IMR-90 (cell line): ENCODE results near the gene MSLN. TPM values are rescaled to one million over a fixed set of nuclear protein-coding genes. Genes with fewer than 3 reads are reported as not detected.

ENCODE experiments used
- ATAC-seq: fragments of 200-7000 bp; cut with Tn5 transposase; 2 replicates; pipeline ENCODE4 v1.9.1; 2020; ENCODE audit warnings: low read depth, mild to moderate bottlenecking, moderate library complexity
- BruUV-seq: library from RNA; stranded (reverse); fragments of 400-500 nt; replicated peaks from 2 replicates; lab custom pipeline; 2021; lab: Mats Ljungman, UMichigan
- CTCF ChIA-PET: fragments of 300-600 bp; formaldehyde crosslinking; extraction: SDS; loops from one replicate; lab custom pipeline; 2021; ENCODE audit warnings: antibody characterized with exemption; lab: Yijun Ruan, JAX
- POLR2A ChIA-PET: fragments of 300-600 bp; sonication (Branson Sonifier 250); formaldehyde crosslinking; loops from one replicate; lab custom pipeline; 2022; ENCODE audit warnings: antibody characterized with exemption; ENCODE audit not compliant: unreplicated experiment; lab: Charles Lee
- DNase-seq: peaks from one replicate; pipeline ENCODE4 v3.0.0; 2013
- H2AFZ ChIP-seq: replicated peaks from 2 replicates; pipeline ENCODE3; 2013; ENCODE audit warnings: low read length, mild to moderate bottlenecking; ENCODE audit not compliant: poor library complexity
- H2AK5ac ChIP-seq: 2 replicates; pipeline ENCODE4 v1.6.1; 2013; ENCODE audit warnings: low read depth, low read length, inconsistent platforms
- H2AK9ac ChIP-seq: replicated peaks from 2 replicates; pipeline ENCODE3; 2013; ENCODE audit warnings: mild to moderate bottlenecking, low read depth, low read length, moderate library complexity; ENCODE audit not compliant: poor library complexity
- H2BK120ac ChIP-seq: 2 replicates; pipeline ENCODE4 v1.6.1; 2013; ENCODE audit warnings: low read depth, low read length, inconsistent platforms
- H2BK15ac ChIP-seq: 3 replicates; pipeline ENCODE4 v1.6.1; 2013; ENCODE audit warnings: low read depth, low read length, inconsistent platforms
- H2BK20ac ChIP-seq: 2 replicates; pipeline ENCODE4 v1.6.1; 2013; ENCODE audit warnings: low read depth, mild to moderate bottlenecking, inconsistent platforms, low read length, moderate library complexity
- H2BK5ac ChIP-seq: 2 replicates; pipeline ENCODE4 v1.6.1; 2013; ENCODE audit warnings: mild to moderate bottlenecking, low read depth, low read length, inconsistent platforms; ENCODE audit not compliant: poor library complexity, severe bottlenecking
- H3K14ac ChIP-seq: replicated peaks from 2 replicates; pipeline ENCODE4 v1.6.1; 2013; ENCODE audit warnings: low read depth, low read length, inconsistent platforms
- H3K18ac ChIP-seq: 2 replicates; pipeline ENCODE4 v1.6.1; 2013; ENCODE audit warnings: low read depth, low read length, control low read depth
- H3K23ac ChIP-seq: 2 replicates; pipeline ENCODE4 v1.6.1; 2013; ENCODE audit warnings: low read depth, low read length, inconsistent platforms
- H3K27ac ChIP-seq: 2 replicates; pipeline ENCODE4 v1.5.1; 2013; ENCODE audit warnings: mild to moderate bottlenecking, control low read depth, low read length; ENCODE audit not compliant: insufficient read depth
- H3K27me3 ChIP-seq: 2 replicates; pipeline ENCODE4 v1.6.1; 2013; ENCODE audit warnings: low read length; ENCODE audit not compliant: control insufficient read depth, insufficient read depth
- H3K36me3 ChIP-seq: 2 replicates; pipeline ENCODE4 v1.6.1; 2013; ENCODE audit warnings: low read length, mixed read lengths; ENCODE audit not compliant: control insufficient read depth, insufficient read depth
- H3K4ac ChIP-seq: 2 replicates; pipeline ENCODE4 v1.6.1; 2013; ENCODE audit warnings: low read depth, low read length, inconsistent platforms
- H3K4me1 ChIP-seq: 2 replicates; pipeline ENCODE4 v1.6.1; 2013; ENCODE audit warnings: low read length, mixed read lengths; ENCODE audit not compliant: control insufficient read depth, insufficient read depth
- H3K4me2 ChIP-seq: 2 replicates; pipeline ENCODE4 v1.6.1; 2013; ENCODE audit warnings: low read depth, mild to moderate bottlenecking, control low read depth, low read length, moderate library complexity
- H3K4me3 ChIP-seq: 2 replicates; pipeline ENCODE4 v1.5.1; 2013; ENCODE audit warnings: low read depth, mild to moderate bottlenecking, control low read depth, low read length, moderate library complexity; ENCODE audit not compliant: insufficient read depth
- H3K56ac ChIP-seq: 2 replicates; pipeline ENCODE4 v1.6.1; 2013; ENCODE audit warnings: low read length, inconsistent platforms; ENCODE audit not compliant: insufficient read depth; ENCODE audit errors: extremely low read depth
- H3K79me1 ChIP-seq, 2 experiments: 2 replicates each; pipeline ENCODE4 v1.6.1; 2013; ENCODE audit warnings: low read length in 2 of 2, inconsistent platforms in 1 of 2, low read depth in 1 of 2
- H3K9ac ChIP-seq: 2 replicates; pipeline ENCODE4 v1.6.1; 2013; ENCODE audit warnings: low read depth, low read length, control low read depth
- H3K9me1 ChIP-seq: 2 replicates; pipeline ENCODE4 v1.6.1; 2013; ENCODE audit warnings: low read length, inconsistent platforms; ENCODE audit not compliant: insufficient read depth
- H3K9me3 ChIP-seq: 2 replicates; pipeline ENCODE4 v1.6.1; 2013; ENCODE audit warnings: low read length; ENCODE audit not compliant: control insufficient read depth, insufficient read depth
- H4K20me1 ChIP-seq: 2 replicates; pipeline ENCODE4 v1.6.1; 2013; ENCODE audit warnings: low read length, inconsistent platforms; ENCODE audit not compliant: insufficient read depth
- H4K5ac ChIP-seq: 2 replicates; pipeline ENCODE4 v1.6.1; 2013; ENCODE audit warnings: mild to moderate bottlenecking, low read depth, low read length, control low read depth
- H4K8ac ChIP-seq, 2 experiments: 2 replicates each; pipeline ENCODE4 v1.6.1; 2013; ENCODE audit warnings: low read depth in 2 of 2, low read length in 2 of 2, control low read depth in 1 of 2, inconsistent platforms in 1 of 2
- H4K91ac ChIP-seq: 2 replicates; pipeline ENCODE4 v1.6.1; 2013; ENCODE audit warnings: low read depth, low read length, inconsistent platforms; ENCODE audit not compliant: insufficient read depth
- BHLHE40 ChIP-seq: fragments of 150-350 bp; IDR thresholded peaks from 2 replicates; pipeline ENCODE4 v1.6.1; 2016; ENCODE audit warnings: mild to moderate bottlenecking, low read depth, low read length
- CEBPB ChIP-seq: IDR thresholded peaks from 2 replicates; pipeline ENCODE4 v1.6.1; 2012; ENCODE audit warnings: low read depth, low read length, improper control_type of control experiment
- CHD1 ChIP-seq: IDR thresholded peaks from 2 replicates; pipeline ENCODE4 v1.6.1; 2012; ENCODE audit warnings: low read depth, low read length, improper control_type of control experiment
- FOS ChIP-seq: fragments of 150-350 bp; IDR thresholded peaks from 2 replicates; pipeline ENCODE4 v1.6.1; 2016; ENCODE audit warnings: low read depth, low read length
- MAFK ChIP-seq: IDR thresholded peaks from 2 replicates; pipeline ENCODE4 v1.6.1; 2012; ENCODE audit warnings: low read depth, low read length, improper control_type of control experiment
- MAZ ChIP-seq: IDR thresholded peaks from 2 replicates; pipeline ENCODE4 v1.6.1; 2012; ENCODE audit warnings: low read depth, mild to moderate bottlenecking, low read length, improper control_type of control experiment, moderate library complexity, borderline replicate concordance
- MXI1 ChIP-seq: IDR thresholded peaks from 2 replicates; pipeline ENCODE4 v1.6.1; 2012; ENCODE audit warnings: low read depth, mild to moderate bottlenecking, low read length, moderate library complexity, borderline replicate concordance
- NFE2L2 ChIP-seq: fragments of 150-350 bp; IDR thresholded peaks from 2 replicates; pipeline ENCODE4 v1.6.1; 2016; ENCODE audit warnings: low read depth, mild to moderate bottlenecking, low read length
- POLR2A ChIP-seq: IDR thresholded peaks from 2 replicates; pipeline ENCODE4 v1.6.1; 2012; ENCODE audit warnings: mild to moderate bottlenecking, low read depth, low read length
- RAD21 ChIP-seq: IDR thresholded peaks from 2 replicates; pipeline ENCODE4 v1.6.1; 2012; ENCODE audit warnings: low read length, improper control_type of control experiment
- RFX5 ChIP-seq: IDR thresholded peaks from 2 replicates; pipeline ENCODE4 v1.8.0; 2012; ENCODE audit warnings: low read depth, mild to moderate bottlenecking, low read length, moderate library complexity
- SMC3 ChIP-seq: fragments of 150-350 bp; IDR thresholded peaks from 2 replicates; pipeline ENCODE4 v1.6.1; 2016; ENCODE audit warnings: low read depth, mild to moderate bottlenecking, antibody characterized with exemption, low read length, moderate library complexity
- WGBS, 2 experiments: methylation state at CpG; one replicate each; pipeline versions ENCODE4 v1.1.5 to v1.1.7; 2013; ENCODE audit warnings: missing lambda C conversion rate in 2 of 2; ENCODE audit not compliant: insufficient read length in 1 of 2; ENCODE audit errors: extremely low coverage in 2 of 2; 5-methylcytosine and 5-hydroxymethylcytosine counted together
- dilution Hi-C: fragments of 300-500 bp; cut with HindIII; formaldehyde crosslinking; loops from one replicate; pipeline ENCODE4 v1.14.3; 2018; ENCODE audit warnings: low sequenced_read_pairs; ENCODE audit not compliant: unreplicated experiment
- in situ Hi-C: fragments of 300-500 bp; cut with MboI; formaldehyde crosslinking; loops from 3 replicates; pipeline ENCODE4 v1.14.3; 2019; ENCODE audit warnings: low sequenced_read_pairs, inconsistent platforms, mixed read lengths
- intact Hi-C: fragments of 100-400 bp; cut with micrococcal nuclease; formaldehyde crosslinking; loops from 2 replicates; pipeline ENCODE4 v1.10.0; 2022
- polyA plus RNA-seq, 3 experiments: library from polyadenylated mRNA; depleted of rRNA; stranded (reverse); fragments of >200 nt; gene quantifications; 2 replicates each; pipeline ENCODE4 v1.2.3, GENCODE V29; 2012; ENCODE audit warnings: low replicate concordance in 1 of 3
- total RNA-seq: library from RNA; depleted of rRNA; stranded (reverse); fragments of >200 nt; gene quantifications from 2 replicates; pipeline ENCODE4 v1.2.3, GENCODE V29; 2012
- TF ChIP-seq, protein P1 (sequence below): fragments of 150-350 bp; IDR thresholded peaks from 2 replicates; pipeline ENCODE4 v1.6.1; 2017; ENCODE audit warnings: mild to moderate bottlenecking, antibody characterized with exemption, low read length, low read depth
- TF ChIP-seq, protein P2 (sequence below): conservative IDR thresholded peaks from 2 replicates; pipeline ENCODE4 v1.5.1; 2012; ENCODE audit warnings: mild to moderate bottlenecking, low read depth, low read length, improper control_type of control experiment

Gene MSLN
- total and polyA plus RNA-seq, 2 of the 4 experiments (the other 2 are of a cell fraction), result 0.14 TPM; not detected in 1

DNA sequence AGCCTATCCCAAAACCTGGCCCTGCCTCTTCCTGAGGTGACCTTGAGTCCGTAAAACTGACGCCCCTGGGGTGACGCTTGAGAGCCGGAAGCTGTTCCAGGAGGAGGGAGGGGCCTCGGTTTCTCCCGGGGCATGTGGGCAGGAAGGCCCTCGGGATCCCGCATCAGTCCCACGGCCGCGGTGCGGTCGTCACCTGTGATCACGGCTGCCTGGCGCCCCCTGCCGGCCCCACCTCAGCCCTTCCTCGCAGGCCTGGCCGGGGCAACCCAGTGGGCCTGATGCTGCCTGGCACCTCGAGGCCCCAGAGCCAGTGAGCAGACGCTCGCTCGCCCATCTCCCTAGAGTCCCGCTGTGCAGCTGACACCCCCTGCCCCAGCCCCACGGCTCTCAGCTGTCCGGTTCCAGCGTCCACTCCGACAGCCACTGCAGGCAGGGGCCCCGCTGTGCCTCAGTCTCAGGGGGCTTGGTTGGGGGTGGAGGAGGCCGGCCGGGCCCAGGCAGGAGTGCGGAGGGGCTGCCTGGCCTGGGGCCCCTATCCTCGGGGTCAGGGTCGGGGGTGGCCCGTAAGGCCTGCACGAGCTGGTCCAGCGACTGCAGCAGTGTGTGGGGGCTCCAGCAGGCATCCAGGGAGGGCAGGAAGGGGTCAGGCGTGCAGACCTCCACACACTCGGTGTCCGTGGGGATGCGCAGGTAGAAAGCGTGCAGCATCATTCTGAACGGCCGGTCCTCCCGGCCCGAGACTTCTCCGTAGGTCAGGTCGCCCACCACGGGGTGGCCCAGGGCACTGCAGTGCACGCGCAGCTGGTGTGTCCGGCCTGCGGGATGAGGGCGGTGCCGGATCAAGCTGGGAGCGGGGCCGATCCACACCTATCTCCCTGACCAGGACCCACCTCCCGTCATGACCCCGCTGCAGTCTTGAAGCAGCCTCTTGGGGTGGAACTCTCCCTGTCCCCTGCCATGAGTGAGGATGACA, 25.3 kb downstream of the MSLN start:
- H2BK15ac ChIP-seq, result no peak overlapping the region
- CTCF ChIA-PET, result interaction anchor here (0.6 to 0.7 kb wide), 2 partner anchors 43 to 74 kb away, joined by 3 read pairs; no protein-coding TSS in a partner anchor
- H3K9me3 ChIP-seq, result no peaks in the 10 kb centered on the region
- DNase-seq (peak; percentile 37), ATAC-seq (0 out of 2 replicates have a peak, but pooled peaks have one; percentile 7)
- POLR2A ChIA-PET, result interaction anchor here (0.6 kb wide), 1 partner anchor 12 kb away, joined by 23 read pairs; no protein-coding TSS in a partner anchor
- dilution Hi-C loops (no loop called here), in situ Hi-C loops (loop anchor here (5.0 kb wide), 1 partner anchor 74 kb away; no protein-coding TSS in a partner anchor), intact Hi-C loops (loop anchor here (5.0 kb wide), 2 partner anchors 44 to 59 kb away; partner anchors contain the start of genes CCDC78, CIAO3 and HAGHL)
- H3K27me3 ChIP-seq, result peaks cover 4% of the 10 kb centered on the region; the same call in 1 of the 2 replicates
- no peak overlapping the region for H3K4me3 ChIP-seq
- BruUV-seq, result no TSS peak
- peak overlapping the region; percentile 23 for H2AFZ ChIP-seq
- no peak overlapping the region for H2BK20ac ChIP-seq
- peaks cover 15% of the 10 kb centered on the region; the same call in 1 of the 2 replicates for H3K4me1 ChIP-seq
- H4K8ac ChIP-seq, result no peak overlapping the region
- no peak overlapping the region for H3K23ac ChIP-seq
- H3K56ac ChIP-seq, result no peak overlapping the region
- H3K27ac ChIP-seq, result no peak overlapping the region
- WGBS, 2 experiments, result 67% methylated on average over 32 of the region's 58 CpGs; no CpG with 5 or more reads in 1 of the 2 experiments
- no peak overlapping the region for H3K4me2 ChIP-seq
- H4K5ac ChIP-seq, result no peak overlapping the region
- peaks cover 4 to 35% of the 10 kb centered on the region in 2 experiments; a peak in 2 of 4 replicates for H3K79me1 ChIP-seq
- peaks cover 25% of the 10 kb centered on the region for H4K20me1 ChIP-seq
- no peak overlapping the region for H3K4ac ChIP-seq
- H3K18ac ChIP-seq, result no peak overlapping the region
- H2AK5ac ChIP-seq, result no peak overlapping the region
- H3K36me3 ChIP-seq, result peaks cover 10% of the 10 kb centered on the region; the same call in 1 of the 2 replicates
- H2BK5ac ChIP-seq, result no peak overlapping the region
- no peak overlapping the region for H3K14ac ChIP-seq
- no peak overlapping the region for H2BK120ac ChIP-seq
- H3K9ac ChIP-seq, result no peak overlapping the region
- no peak overlapping the region for H4K91ac ChIP-seq
- H2AK9ac ChIP-seq, result peak overlapping the region; percentile 28
- no peaks in the 10 kb centered on the region for H3K9me1 ChIP-seq
- TF ChIP-seq MAFK, result no peak
- TF ChIP-seq CEBPB, result no peak
- no peak for TF ChIP-seq MAZ
- TF ChIP-seq CHD1, result no peak
- 0 out of 2 replicates have a peak, but pooled peaks have one; percentile 10 for TF ChIP-seq MXI1
- no peak for TF ChIP-seq NFE2L2
- TF ChIP-seq RFX5, result no peak
- peak; percentile 80 for TF ChIP-seq SMC3
- TF ChIP-seq, protein P1, sequence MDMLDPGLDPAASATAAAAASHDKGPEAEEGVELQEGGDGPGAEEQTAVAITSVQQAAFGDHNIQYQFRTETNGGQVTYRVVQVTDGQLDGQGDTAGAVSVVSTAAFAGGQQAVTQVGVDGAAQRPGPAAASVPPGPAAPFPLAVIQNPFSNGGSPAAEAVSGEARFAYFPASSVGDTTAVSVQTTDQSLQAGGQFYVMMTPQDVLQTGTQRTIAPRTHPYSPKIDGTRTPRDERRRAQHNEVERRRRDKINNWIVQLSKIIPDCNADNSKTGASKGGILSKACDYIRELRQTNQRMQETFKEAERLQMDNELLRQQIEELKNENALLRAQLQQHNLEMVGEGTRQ, result peak; percentile 10; the same call in 1 of the 2 replicates
- no peak for TF ChIP-seq BHLHE40
- peak; percentile 77 for TF ChIP-seq RAD21
- TF ChIP-seq, protein P2, sequence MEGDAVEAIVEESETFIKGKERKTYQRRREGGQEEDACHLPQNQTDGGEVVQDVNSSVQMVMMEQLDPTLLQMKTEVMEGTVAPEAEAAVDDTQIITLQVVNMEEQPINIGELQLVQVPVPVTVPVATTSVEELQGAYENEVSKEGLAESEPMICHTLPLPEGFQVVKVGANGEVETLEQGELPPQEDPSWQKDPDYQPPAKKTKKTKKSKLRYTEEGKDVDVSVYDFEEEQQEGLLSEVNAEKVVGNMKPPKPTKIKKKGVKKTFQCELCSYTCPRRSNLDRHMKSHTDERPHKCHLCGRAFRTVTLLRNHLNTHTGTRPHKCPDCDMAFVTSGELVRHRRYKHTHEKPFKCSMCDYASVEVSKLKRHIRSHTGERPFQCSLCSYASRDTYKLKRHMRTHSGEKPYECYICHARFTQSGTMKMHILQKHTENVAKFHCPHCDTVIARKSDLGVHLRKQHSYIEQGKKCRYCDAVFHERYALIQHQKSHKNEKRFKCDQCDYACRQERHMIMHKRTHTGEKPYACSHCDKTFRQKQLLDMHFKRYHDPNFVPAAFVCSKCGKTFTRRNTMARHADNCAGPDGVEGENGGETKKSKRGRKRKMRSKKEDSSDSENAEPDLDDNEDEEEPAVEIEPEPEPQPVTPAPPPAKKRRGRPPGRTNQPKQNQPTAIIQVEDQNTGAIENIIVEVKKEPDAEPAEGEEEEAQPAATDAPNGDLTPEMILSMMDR, result peak; percentile 72
- no peak for TF ChIP-seq POLR2A
- no peak for TF ChIP-seq FOS
